Measurements from ENCODE around the gene ABI1.
"Not testable (repeated sequence)": the region's sequence is repeated elsewhere in the genome, so short reads cannot be mapped to it uniquely, and the experiment has no call there.

The ABI1 gene

DNA sequence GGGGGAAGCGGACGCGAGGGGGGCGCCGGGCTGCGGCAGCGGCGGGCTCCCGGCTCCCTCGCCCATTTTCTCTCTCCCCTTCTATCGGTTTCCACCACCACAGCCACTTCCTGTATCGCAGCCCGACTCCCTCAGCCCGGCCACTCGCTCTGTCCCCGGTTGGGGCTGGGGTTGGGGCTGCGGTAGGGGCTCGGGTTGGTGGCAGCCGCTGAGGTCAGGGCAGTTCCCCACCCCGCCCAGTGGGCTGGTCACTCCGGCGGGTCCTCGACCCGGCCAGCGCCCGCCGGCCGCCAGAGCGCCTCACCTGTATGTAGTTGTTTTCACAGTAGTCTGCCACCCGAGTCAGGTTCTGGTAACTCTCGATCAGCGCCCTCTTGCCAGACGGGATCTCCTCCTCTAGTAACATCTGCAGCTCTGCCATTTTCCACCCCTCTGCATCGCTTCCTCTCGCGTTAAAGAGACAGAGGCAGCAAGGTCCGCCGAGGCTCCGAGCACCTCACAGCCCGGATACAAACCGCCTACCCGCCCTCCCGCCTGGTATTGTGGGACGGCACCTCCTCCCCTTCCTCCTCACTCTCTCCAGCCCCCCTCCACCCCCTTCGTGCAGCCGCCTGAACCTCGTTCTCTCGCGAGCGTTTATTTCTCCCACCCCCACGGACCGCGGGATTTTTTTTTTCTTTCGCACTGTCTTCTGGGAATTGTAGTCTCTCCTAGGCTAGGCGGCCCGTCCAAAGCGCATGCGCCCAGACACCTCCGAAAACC is at the start of gene ABI1:
TSS of gene ABI1 (minus strand) at position 516 of the 762 bp plus-strand sequence. CDS start at position 421, 95 bp downstream.
- DNase-seq = peak; percentile 96

DNA sequence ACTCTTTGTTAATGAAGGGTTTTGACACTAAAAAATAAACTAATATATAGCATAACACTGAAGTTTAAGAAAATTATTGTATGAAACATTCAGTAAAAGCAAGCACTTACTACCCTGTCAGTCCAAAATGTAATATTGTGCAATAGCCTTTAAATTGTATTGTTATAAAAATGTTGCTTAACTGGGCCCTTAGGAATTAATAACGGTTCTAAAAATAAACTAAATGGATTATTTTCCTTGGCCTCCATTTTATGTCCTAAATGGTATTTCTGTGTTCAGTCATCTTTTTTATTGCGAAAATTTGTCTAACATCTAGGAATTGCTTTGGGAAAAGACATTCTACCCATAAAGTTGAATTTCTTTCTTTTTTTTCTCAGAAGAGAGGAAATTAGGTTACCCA is 49.0 kb upstream of the ABI1 start:
- no peak for DNase-seq

DNA sequence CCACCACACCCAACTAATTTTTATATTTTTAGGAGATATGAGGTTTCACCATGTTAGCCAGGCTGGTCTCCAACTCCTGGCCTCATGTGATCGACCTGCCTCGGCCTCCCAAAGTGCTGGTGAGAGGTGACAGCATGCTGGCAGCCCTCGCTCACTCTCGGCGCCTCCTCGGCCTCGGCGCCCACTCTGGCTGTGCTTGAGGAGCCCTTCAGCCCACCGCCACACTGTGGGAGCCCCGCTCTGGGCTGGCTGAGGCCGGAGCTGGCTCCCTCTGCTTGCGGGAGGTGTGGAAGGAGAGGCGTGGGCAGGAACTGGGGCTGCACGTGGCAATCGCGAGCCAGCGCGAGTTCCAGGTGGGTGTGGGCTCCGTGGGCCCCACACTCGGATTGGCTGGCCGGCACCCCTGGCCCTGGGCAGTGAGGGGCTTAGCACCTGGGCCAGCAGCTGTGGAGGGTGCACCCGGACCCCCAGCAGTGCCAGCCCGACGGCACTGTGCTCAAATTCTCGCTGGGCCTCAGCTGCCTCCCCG is 44.6 kb upstream of the ABI1 start:
- not testable (repeated sequence) for DNase-seq

DNA sequence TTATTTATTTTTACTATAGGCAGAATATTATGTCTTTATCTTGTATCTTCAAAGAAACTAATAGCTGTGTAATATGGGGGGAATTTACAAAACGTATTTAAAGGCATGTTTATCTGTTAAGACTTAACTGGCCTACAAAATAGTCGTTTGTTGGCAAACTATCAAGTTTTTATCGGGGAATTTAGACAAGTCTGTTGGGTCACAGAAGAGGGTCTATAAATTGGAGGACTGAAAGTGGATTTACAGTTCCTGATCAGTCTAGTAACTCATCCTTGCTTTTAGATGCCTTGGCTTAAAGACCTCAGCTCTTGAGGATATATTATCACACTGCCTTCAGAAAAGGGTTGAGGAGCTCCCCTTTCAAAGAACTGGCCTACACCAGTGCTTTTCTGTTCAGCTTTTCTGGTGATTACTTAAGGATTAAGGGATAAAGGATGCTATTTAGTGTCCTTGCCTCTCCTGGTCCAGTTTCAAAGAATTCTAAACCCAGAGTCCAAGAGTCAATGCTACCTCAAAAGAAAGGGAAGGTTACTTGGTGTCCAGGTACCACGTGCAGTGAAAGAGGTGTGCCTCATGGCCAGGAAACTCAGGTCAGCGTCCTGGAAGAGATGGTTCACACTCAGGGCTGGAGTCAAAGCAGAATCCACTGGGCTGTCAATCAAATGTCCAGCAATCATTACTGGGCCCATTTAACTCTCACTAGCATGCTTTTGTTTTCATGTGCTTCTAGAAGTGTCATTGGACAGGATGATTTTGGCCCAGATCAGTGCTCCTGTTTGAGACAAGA is 42.9 kb upstream of the ABI1 start:
- no peak for DNase-seq

DNA sequence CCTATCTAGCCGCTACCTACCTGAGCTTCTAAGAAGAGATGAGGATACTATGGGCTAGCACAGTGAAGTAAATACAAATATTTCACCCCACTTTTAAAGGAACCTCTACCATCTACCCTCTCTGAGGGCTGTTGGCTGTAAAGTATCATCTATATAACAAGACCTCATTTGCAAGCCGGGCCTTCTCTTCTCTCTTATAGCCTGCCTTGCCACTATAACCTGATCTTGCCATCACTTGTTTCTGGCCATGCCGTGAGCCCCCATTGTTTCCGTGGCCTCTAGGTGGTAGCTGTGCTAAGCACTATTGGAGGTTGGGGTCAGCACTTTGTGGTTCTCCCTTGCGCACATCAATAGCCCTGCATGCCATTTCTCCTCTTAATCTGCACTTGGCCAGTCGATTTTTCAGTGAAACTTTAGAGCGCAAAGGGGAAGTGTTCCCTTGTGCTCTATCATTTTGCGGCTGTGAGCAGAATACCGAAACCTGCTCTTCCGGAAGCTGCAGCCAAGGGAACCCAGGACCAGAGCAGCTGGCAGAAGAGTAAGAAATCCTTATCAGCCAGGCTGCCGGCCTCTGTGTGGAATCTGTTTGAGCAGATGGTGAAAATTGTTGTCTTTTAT is 31.7 kb upstream of the ABI1 start:
- DNase-seq = not testable (repeated sequence)

DNA sequence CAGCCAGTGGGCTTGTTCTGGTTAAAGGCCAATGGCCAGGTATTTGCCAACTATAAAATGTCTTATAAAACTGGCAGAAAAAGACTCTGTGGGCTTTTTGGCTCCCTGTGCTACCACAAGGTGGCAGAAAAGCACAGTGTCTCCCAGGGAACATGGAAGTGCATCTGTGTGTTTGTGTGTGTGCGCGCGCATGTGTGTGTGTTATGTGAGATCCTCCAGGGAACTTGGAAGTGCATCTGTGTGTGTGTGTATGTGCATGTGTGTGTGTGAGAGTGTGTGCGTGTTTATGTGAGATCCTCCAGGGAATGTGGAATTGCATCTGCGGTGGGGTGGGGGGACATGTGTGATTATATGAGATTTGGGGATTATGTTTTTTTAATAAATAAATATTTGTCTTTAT is 30.2 kb upstream of the ABI1 start:
- DNase-seq = no peak

DNA sequence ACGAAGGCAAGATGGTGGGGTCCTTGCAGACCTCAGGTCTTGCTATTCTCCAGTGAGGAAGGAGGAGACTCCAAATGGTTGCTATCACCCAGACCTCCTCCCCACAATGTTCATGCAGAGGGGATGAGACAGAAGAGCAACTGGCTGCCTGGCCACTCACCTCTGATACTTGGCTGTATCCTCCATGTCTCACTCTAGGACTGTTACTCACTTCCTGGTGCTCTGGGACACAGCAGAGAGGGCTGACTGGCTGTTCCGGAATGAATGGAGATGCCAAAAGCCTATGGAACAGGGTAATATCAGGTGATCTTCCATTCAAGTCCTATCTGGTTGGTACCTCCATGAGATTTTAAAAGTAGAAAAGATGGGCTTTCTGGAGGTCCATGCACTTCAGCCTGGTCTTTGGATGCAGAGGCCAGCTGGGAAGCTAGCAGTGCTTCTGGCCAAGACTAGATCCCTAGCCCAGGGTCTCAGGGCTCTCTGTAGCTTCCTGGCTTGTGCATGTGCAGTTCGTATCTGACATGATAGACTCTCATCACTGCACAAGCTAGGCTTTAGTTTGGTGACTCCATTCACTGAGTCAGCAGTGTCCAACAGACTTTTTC is 27.0 kb upstream of the ABI1 start:
- no peak for DNase-seq

DNA sequence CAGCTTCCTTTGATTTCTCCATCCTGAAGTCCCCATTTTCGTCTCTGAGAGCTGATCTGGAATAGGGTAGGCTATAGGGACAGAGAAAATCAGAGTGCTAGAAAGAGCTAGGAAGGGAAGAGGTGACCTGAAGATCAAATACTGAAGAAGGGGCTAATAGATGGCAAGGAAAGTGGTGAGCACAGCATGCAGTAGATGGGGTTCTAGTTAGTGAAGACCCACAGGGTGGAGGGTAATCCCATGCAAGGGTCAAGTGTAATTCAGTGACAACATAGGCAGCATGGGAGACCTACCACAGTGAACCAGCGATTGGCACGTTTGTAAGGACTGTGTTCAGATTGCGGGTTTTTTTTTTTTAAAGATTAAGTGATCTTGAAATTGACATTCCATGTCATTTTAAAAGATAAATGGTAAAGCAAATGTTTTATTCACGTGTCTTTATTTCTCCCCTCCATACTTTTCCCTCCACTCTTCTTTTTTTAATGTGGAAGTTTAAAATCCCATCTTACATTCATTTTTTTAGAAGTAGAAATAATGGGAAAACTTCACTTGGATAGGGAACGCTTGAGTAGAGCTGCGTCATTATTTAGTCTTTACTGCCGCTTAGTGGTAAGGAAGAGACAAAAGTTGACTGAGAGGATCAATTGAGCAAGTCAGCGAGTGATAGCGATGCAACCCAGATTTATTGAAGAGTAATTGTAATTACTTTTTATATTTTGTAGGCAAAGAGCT is 21.0 kb upstream of the ABI1 start:
- DNase-seq = peak; percentile 38

DNA sequence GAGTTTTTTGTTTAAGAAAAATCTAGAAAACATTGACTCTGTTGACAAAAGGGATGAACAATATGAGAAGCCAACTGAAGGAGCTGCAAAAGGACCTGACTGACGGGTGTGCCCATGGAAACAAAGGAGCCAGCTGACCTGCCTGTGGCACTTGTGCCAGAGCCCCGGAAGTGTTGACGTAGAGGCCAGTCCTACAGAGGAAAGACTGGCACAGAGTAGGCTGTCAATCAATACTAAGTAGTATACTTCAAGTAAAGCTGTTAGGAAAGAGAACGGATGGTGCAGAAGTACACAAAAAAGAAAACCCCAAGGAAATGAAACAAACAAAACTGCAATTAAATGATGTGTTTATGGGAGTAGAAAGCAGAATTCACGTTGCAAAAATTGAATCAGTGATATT is 19.0 kb upstream of the ABI1 start:
- peak; percentile 32 for DNase-seq

DNA sequence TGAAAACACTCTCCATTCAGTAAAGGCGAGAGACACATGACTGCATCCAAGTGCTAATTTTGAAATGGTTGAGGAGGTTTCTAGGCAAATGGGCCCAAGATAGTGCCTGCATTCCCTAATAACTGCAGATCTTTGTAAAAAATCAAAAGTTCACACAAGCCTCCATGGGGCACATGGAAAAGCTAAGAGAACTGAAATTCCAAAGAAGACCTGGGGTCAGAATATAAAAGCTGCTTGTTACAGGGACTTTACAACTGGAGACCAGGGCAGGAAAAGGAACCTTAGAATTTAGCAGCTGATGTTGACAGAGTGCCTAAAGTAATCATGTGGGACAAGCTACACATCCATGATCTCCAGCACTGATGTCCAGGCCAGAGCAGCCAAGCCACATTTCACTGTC is 10.0 kb upstream of the ABI1 start:
- no peak for DNase-seq

DNA sequence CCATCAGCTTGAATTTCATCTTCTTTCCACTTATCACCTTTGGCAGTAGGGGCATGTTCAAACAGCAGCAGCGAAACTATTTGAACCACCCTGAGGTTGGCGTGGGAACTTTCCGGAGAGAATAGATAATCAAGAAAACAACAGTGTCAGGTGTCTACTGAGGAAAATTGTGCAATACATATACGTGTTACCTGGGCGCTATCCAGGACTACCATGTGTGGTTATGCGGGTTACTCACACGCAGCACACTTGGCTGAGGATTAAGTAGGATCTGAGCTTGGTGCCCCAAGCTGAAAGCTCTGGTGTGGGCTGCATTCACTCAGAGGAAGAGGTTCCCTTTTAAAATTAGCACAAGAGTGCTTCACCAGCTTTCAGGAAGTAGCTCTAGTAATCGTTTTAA is 8.8 kb upstream of the ABI1 start:
- DNase-seq = no peak

DNA sequence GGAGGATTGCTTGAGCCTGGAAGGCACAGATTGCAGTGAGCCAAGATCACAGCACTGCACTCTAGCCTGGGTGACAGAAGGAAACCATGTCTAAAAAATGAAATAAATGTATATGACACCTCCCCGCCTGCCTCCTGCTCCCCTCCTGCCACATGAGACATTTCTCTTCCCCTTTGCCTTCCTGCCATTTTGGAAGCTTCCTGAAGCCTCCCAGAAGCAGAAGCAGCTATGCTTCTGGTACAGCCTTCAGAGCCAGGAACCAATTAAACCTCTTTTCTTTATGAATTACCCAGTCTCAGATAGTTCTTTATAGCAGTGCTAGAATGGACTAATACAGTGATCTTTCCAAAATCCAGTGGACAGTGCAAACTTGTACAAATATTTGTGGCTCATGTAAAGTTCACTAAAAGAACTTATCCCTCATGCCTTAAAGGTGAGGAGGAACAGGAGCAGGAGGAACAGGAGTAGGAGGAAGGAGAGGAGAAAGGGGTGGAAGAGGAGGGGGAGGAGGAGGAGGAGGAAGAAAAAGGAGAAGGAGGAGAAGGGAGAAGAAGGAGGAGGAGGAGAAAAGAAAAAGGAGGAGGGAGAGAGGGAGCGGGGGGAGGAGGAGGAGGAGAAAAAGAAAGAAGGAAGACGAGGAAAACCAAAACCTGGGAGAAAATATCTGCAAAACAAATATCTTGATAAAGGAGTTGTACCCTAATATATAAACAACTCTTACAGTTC is 2.8 kb upstream of the ABI1 start:
- no peak for DNase-seq

DNA sequence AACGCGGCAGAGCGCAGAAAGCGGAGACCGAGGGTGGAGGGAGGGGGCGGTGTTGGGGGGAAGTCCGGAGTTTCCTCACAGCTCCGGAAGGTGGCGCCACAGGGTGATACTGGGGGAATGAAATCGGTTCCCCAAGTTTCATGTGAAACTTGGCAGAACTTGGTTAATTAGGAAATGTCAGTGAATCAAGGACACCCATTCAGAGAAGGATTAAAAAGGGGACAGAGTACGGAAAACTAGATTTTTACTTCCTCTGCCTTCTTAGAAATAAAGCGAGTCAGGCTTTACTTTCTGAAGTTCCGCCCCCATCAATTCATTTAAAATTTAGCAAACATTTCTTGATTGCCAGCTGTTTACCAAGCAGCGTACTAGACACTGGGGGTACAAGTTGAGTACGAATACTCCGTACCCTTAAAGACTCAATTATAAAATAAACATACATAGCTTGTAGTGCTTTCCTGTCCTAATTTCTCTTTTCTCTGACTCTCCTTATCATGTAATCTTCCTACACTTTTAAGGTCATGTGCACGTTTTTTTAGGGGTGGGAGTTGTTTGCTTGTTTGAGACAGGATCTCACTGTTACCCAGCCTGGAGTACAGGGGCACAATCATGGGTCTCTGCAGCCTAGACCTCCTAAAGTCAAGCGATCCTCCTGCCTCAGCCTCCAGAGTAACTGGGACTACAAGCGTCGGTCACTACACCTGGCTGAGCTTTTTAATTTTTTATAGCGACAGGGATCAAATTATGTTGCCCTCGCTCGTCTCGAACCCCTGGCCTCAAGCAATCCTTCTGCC is 644 bp upstream of the ABI1 start:
- DNase-seq = no peak

DNA sequence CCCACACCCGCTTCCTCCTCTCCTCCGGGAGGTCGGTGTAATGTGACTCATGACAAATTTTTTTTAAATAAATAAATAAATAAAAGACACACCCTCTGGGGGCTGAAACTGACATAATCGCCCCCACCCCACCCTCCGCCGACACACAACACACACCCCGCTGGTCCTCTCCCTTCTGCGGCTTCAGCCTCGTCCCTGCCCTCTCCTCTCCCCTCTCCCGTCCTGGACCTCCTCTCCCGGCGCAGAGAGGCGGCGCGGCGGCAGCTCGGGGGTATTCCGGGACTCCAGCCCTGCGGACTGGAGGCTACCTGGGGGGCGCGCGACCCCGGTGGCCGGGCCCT is 686 bp downstream of the ABI1 start:
- no peak for DNase-seq

DNA sequence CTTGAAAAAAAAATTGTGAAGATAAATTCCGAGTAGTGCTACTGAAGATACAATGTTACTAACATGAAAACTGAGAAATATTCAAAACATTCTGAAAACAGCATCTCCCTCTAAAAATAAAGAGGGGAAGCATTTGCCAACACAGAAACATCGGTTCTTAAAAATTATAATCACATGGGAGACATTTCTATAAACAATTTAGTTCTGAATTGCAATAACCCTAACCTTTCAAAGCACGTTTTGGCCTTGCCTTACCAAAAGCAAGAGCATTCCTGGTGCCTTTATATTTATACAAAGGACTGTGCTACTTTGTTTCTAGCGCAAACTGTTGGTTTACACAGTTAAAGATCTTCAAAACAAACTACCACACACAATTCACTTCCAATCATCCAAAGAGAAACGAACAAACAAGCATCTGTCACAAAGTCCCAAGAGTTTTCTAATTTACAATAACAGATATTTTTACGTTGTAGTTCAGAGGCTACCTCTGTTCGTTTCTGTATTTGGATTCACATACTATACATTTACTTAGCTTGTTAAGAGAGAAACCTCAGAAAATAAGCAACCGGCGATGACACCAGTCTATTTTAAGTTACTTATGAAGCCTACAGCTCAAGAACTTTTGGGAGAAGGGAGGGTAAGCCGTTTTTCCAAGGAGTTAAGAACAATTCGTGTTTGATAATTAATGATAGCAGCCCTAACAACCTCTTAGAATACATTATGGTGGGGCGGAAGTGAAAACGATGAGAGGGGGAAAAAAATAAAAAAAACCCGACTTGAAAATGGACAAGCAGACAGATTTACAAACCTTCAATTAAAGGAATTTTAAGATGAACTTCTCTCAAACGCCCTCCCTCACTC is 1.3 kb downstream of the ABI1 start:
- no peak for DNase-seq

DNA sequence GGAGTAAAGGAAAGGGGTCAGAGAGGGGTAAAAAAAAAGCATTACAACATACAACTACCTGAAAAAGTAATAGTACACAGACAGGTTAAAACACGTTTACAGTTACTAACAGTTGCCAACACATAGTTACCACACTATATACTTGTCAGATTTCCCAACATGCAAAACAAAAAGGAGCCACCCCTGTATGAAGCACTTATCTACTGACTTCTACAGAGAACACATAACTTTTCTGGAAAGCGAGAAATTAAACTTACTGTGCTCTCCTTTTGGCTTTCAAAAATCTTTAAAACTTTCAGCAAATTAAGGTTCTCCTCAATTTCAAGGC is 2.1 kb downstream of the ABI1 start:
- DNase-seq = no peak

DNA sequence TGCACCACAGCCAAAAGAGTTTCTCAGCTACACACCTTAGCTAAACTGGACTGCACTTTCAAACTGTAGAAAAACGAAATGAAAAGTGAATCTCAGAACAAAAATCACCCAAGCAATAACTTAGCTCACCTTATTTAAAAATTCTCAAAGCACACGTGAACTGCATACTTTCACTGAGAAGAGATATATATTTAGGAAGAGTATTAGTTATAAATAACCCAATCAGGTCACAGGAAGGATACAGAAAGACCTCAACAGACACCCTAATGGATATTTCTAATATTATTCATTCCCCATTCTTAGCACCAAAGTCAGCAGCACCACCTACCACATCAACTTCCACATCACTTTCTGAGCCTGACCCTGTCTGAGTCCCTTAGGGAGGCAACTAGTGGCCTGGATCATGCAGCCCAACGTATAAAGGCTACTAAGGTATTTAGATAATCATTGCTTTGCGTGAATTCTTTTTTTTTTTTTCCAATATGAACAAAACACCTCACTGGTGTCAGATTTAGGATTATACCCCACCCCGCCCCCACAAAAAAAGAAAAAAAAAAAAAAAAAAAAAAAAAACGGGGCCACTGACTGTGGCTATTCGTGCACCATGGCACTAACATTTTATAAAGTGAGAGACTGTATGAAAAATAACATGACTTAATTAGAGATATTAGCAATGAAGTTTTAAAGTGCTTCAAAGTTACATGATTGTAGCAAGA is 2.6 kb downstream of the ABI1 start:
- no peak for DNase-seq

DNA sequence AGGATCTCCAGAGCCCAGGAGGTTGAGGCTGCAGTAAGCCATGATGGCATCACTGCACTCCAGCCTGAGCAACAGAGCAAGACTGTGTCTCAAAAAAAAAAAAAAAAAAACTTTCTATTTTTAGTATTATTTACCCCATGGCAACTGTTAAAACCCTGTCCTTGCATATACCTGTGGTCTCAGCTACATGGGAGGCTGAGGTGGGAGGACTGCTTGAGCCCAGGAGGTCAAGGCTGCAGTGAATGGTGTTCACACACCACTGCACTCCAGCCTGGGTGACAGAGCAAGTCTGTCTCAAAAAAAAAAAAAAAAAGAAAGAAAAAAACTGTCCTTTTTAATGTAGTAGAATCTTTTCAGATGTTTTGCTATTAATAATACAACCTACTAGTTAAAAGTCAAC is 3.2 kb downstream of the ABI1 start:
- not testable (repeated sequence) for DNase-seq

DNA sequence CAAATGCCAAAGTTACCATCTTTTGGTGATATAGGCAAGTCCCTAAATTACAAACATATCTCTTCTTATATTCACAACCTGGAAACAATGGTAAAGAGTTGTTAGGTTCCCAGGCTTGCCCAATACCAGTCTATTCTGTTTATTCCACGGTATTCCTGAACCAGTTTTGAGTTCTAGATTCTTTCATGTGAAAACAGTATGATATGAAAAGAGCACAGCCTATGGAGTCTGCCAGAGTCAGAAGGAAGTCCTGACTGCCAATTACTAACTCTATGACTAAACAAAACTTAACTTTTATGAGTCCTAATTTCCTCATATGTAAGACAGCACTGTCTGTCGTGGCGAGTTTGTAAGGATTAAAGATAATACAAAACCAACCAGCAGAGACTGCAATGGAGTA is 5.6 kb downstream of the ABI1 start:
- DNase-seq = no peak

DNA sequence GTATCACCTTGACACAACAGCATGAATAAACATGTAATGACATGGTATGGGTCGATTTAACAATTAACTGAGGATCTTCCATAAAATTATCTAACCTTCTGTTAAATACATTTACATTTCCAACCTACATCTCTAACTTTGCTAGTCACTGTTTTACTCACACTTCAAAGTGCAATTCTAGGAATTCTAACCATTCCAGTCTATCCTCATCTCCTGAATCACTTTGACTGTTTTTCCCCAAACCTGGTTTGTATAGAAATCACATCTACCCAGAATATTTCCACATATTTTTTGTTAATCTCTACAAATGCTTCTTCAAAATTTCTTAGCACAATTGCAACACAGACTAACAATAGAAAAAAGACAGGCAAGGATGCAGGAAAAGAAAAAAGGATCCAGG is 6.2 kb downstream of the ABI1 start:
- DNase-seq = no peak
